ENCODE results near the gene TRRAP. TPM values are rescaled to one million over a fixed set of nuclear protein-coding genes. Genes with fewer than 3 reads are reported as not detected.
"Not testable (repeated sequence)": the region's sequence is repeated elsewhere in the genome, so short reads cannot be mapped to it uniquely, and the experiment has no call there.

TRRAP gene
- total RNA-seq, 2 donors from 2014 or later: 70.1 to 77.2 TPM

- H3K4me3 Mint-ChIP-seq: no peak overlapping the region
- ATAC-seq (no peak), DNase-seq (no peak)
- H3K4me1 Mint-ChIP-seq: peaks cover 2% of the 10 kb centered on the region
- no peak overlapping the region for H3K27ac Mint-ChIP-seq
- no peaks in the 10 kb centered on the region for H3K9me3 ChIP-seq (ENCODE audit: control insufficient read depth, low read length, poor library complexity, severe bottlenecking)
- no peaks in the 10 kb centered on the region for H3K27me3 Mint-ChIP-seq
- peaks cover 6% of the 10 kb centered on the region for H3K36me3 Mint-ChIP-seq (ENCODE audit: low read depth)
Measured at GRCh38 chr7:99033765-99034164, 155.4 kb downstream of the TRRAP start.

GRCh38 chr7:99034932-99035722 is 156.8 kb downstream of the TRRAP start:
- no peaks in the 10 kb centered on the region for H3K27me3 Mint-ChIP-seq
- H3K36me3 Mint-ChIP-seq (ENCODE audit: low read depth): peaks cover 6% of the 10 kb centered on the region
- no peak for DNase-seq
- H3K4me1 Mint-ChIP-seq: peaks cover 2% of the 10 kb centered on the region
- H3K9me3 ChIP-seq (ENCODE audit: control insufficient read depth, low read length, poor library complexity, severe bottlenecking): no peaks in the 10 kb centered on the region
- H3K27ac Mint-ChIP-seq: peak overlapping the region; percentile 24
- H3K4me3 Mint-ChIP-seq: no peak overlapping the region
- ATAC-seq: no peak

GRCh38 chr7:99035723-99036545 is 157.6 kb downstream of the TRRAP start:
- DNase-seq: no peak
- Mint-ChIP-seq H3K4me1 (peaks cover 3% of the 10 kb centered on the region), H3K4me3 (no peak overlapping the region), H3K27me3 (no peaks in the 10 kb centered on the region), H3K36me3 (ENCODE audit: low read depth) (peaks cover 6% of the 10 kb centered on the region), H3K27ac (no peak overlapping the region)
- ATAC-seq: no peak
- H3K9me3 ChIP-seq (ENCODE audit: control insufficient read depth, low read length, poor library complexity, severe bottlenecking): no peaks in the 10 kb centered on the region

GRCh38 chr7:99036546-99037111 is 158.3 kb downstream of the TRRAP start:
- no peaks in the 10 kb centered on the region for H3K9me3 ChIP-seq (ENCODE audit: control insufficient read depth, low read length, poor library complexity, severe bottlenecking)
- DNase-seq: no peak
- ATAC-seq: no peak
- H3K27me3 Mint-ChIP-seq: no peaks in the 10 kb centered on the region
- peaks cover 6% of the 10 kb centered on the region for H3K36me3 Mint-ChIP-seq (ENCODE audit: low read depth)
- H3K27ac Mint-ChIP-seq: peak overlapping the region; percentile 45
- peaks cover 3% of the 10 kb centered on the region for H3K4me1 Mint-ChIP-seq
- no peak overlapping the region for H3K4me3 Mint-ChIP-seq

- H3K4me1 Mint-ChIP-seq: peaks cover 6% of the 10 kb centered on the region
- DNase-seq (no peak), ATAC-seq (no peak)
- H3K36me3 Mint-ChIP-seq (ENCODE audit: low read depth): peaks cover 8% of the 10 kb centered on the region
- no peaks in the 10 kb centered on the region for H3K9me3 ChIP-seq (ENCODE audit: control insufficient read depth, low read length, poor library complexity, severe bottlenecking)
- no peak overlapping the region for H3K4me3 Mint-ChIP-seq
- H3K27ac Mint-ChIP-seq: peak overlapping the region; percentile 45
- no peaks in the 10 kb centered on the region for H3K27me3 Mint-ChIP-seq
Measured at GRCh38 chr7:99037327-99037940, 159.1 kb downstream of the TRRAP start.

GRCh38 chr7:99038086-99038855 is 159.9 kb downstream of the TRRAP start:
- Mint-ChIP-seq H3K4me3 (no peak overlapping the region), H3K36me3 (ENCODE audit: low read depth) (peaks cover 9% of the 10 kb centered on the region), H3K27me3 (no peaks in the 10 kb centered on the region), H3K4me1 (peaks cover 8% of the 10 kb centered on the region), H3K27ac (no peak overlapping the region)
- ATAC-seq (no peak), DNase-seq (no peak)
- no peaks in the 10 kb centered on the region for H3K9me3 ChIP-seq (ENCODE audit: control insufficient read depth, low read length, poor library complexity, severe bottlenecking)

GRCh38 chr7:99039384-99039891 is 161.1 kb downstream of the TRRAP start:
- Mint-ChIP-seq H3K27ac (peak overlapping the region; percentile 34), H3K27me3 (no peaks in the 10 kb centered on the region), H3K36me3 (ENCODE audit: low read depth) (peaks cover 15% of the 10 kb centered on the region), H3K4me1 (peaks cover 13% of the 10 kb centered on the region), H3K4me3 (no peak overlapping the region)
- no peaks in the 10 kb centered on the region for H3K9me3 ChIP-seq (ENCODE audit: control insufficient read depth, low read length, poor library complexity, severe bottlenecking)
- DNase-seq (no peak), ATAC-seq (no peak)

GRCh38 chr7:99040104-99040958 is 162.0 kb downstream of the TRRAP start:
- Mint-ChIP-seq H3K4me1 (peaks cover 15% of the 10 kb centered on the region), H3K27ac (peak overlapping the region; percentile 34), H3K27me3 (no peaks in the 10 kb centered on the region), H3K4me3 (no peak overlapping the region), H3K36me3 (ENCODE audit: low read depth) (peaks cover 15% of the 10 kb centered on the region)
- ATAC-seq (peak; percentile 79), DNase-seq (peak; percentile 26 to 47 (median 44))
- H3K9me3 ChIP-seq (ENCODE audit: control insufficient read depth, low read length, poor library complexity, severe bottlenecking): no peaks in the 10 kb centered on the region

GRCh38 chr7:99041526-99041925 is 163.2 kb downstream of the TRRAP start:
- peaks cover 15% of the 10 kb centered on the region for H3K4me1 Mint-ChIP-seq
- peaks cover 15% of the 10 kb centered on the region for H3K36me3 Mint-ChIP-seq (ENCODE audit: low read depth)

GRCh38 chr7:99042957-99043356 is 164.6 kb downstream of the TRRAP start:
- Mint-ChIP-seq H3K4me1 (peaks cover 14% of the 10 kb centered on the region), H3K4me3 (no peak overlapping the region), H3K36me3 (ENCODE audit: low read depth) (peaks cover 15% of the 10 kb centered on the region), H3K27ac (no peak overlapping the region), H3K27me3 (no peaks in the 10 kb centered on the region)
- no peaks in the 10 kb centered on the region for H3K9me3 ChIP-seq (ENCODE audit: control insufficient read depth, low read length, poor library complexity, severe bottlenecking)
- ATAC-seq (no peak), DNase-seq (no peak)

More at GRCh38 chr7:99041526-99041925, 163.2 kb downstream of the TRRAP start:
- H3K9me3 ChIP-seq (ENCODE audit: control insufficient read depth, low read length, poor library complexity, severe bottlenecking): no peaks in the 10 kb centered on the region
- Mint-ChIP-seq H3K4me3 (no peak overlapping the region), H3K27ac (peak overlapping the region; percentile 24), H3K27me3 (no peaks in the 10 kb centered on the region)
- no peak for ATAC-seq
- no peak for DNase-seq

- not testable (repeated sequence) for H3K4me3 Mint-ChIP-seq; DNase-seq; H3K27me3 Mint-ChIP-seq; H3K9me3 ChIP-seq (ENCODE audit: control insufficient read depth, low read length, poor library complexity, severe bottlenecking); ATAC-seq
- H3K27ac Mint-ChIP-seq: peak overlapping the region; percentile 51
- H3K36me3 Mint-ChIP-seq (ENCODE audit: low read depth): peaks cover 12% of the 10 kb centered on the region
- H3K4me1 Mint-ChIP-seq: peaks cover 14% of the 10 kb centered on the region
Measured at GRCh38 chr7:99044858-99045257, 166.5 kb downstream of the TRRAP start.
